AG09319 (cell line): Measurements from ENCODE around the gene BCAS3.
A peak's percentile ranks its signal among the peaks of the same experiment; 100 is the strongest.

Experiments used
- DNase-seq: peaks from one replicate; pipeline ENCODE4 v3.0.0-alpha.2; 2010; ENCODE audit warnings: low read depth; ENCODE audit errors: extremely low read depth
- TF ChIP-seq, protein P1 (sequence below): IDR thresholded peaks from 2 replicates; pipeline ENCODE4 v1.5.1; 2011; ENCODE audit warnings: low read depth, mild to moderate bottlenecking, inconsistent platforms, low read length, moderate library complexity

Gene BCAS3

DNA sequence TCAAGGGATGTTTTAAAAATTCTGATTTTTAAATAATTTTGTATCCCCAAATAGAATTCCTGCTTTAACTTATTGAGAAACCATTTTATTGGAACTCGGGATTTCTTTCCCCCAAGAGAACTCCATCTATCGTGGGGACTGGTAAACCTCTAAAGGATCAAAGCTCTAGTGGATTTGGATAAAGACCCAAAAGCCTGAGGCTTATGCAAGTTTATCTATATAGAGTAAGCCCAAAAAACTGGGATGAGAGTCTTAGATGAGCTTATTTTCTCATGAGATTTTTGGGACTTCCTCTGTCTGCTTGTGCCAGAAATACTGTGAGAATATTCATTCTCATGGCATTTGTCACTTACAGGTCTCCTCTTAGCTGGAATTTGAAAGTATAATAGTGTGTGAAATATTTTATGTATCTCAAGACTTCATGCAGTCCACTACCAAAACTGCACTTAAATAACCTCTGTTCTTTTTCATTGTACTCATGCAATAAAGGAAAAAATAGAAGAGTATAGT lies 333.1 kb downstream of the BCAS3 start:
- TF ChIP-seq, protein P1, sequence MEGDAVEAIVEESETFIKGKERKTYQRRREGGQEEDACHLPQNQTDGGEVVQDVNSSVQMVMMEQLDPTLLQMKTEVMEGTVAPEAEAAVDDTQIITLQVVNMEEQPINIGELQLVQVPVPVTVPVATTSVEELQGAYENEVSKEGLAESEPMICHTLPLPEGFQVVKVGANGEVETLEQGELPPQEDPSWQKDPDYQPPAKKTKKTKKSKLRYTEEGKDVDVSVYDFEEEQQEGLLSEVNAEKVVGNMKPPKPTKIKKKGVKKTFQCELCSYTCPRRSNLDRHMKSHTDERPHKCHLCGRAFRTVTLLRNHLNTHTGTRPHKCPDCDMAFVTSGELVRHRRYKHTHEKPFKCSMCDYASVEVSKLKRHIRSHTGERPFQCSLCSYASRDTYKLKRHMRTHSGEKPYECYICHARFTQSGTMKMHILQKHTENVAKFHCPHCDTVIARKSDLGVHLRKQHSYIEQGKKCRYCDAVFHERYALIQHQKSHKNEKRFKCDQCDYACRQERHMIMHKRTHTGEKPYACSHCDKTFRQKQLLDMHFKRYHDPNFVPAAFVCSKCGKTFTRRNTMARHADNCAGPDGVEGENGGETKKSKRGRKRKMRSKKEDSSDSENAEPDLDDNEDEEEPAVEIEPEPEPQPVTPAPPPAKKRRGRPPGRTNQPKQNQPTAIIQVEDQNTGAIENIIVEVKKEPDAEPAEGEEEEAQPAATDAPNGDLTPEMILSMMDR: no peak
- DNase-seq: no peak

- TF ChIP-seq, protein P1: no peak
- no peak for DNase-seq
These were observed 333.6 kb downstream of the BCAS3 start for GRCh38 chr17:61011251-61011650.

GRCh38 chr17:61015966-61016365 lies 338.3 kb downstream of the BCAS3 start:
- TF ChIP-seq, protein P1: no peak
- peak; percentile 29 for DNase-seq

GRCh38 chr17:61017317-61018006 lies 339.8 kb downstream of the BCAS3 start:
- TF ChIP-seq, protein P1: no peak
- DNase-seq: no peak

DNA sequence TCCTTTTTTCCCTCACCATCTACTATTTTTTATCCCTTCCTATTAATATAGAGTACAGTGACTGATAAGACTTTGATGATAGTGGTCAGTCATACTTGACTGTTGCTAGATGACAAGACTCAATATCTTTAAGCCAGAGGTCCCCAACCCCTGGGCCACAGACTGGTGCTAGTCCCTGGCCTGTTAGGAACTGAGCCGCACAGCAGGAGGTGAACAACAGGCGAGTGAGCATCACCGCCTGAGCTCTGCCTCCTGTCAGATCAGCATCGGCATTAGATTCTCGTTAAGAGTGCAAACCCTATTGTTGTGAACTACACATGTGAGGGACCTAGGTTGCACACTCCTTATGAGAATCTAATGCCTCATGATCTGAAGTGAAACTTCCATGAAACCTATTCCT lies 341.3 kb downstream of the BCAS3 start:
- DNase-seq: no peak
- TF ChIP-seq, protein P1: no peak

- TF ChIP-seq, protein P1: no peak
- DNase-seq: no peak
These were observed 346.3 kb downstream of the BCAS3 start for GRCh38 chr17:61023996-61024395.

- TF ChIP-seq, protein P1: no peak
These were observed 349.2 kb downstream of the BCAS3 start for GRCh38 chr17:61026818-61027217.

More at GRCh38 chr17:61026818-61027217, 349.2 kb downstream of the BCAS3 start:
- DNase-seq: no peak
